SU-DHL-6 (cell line): Measurements from ENCODE around the gene OXT.

Experiments used
- H2AFZ ChIP-seq: fragments of 200-600 bp; sonication (generic); 2 replicates; pipeline ENCODE4 v1.6.1; 2014; ENCODE audit warnings: low read depth, mild to moderate bottlenecking, moderate library complexity, mixed read lengths, antibody characterized with exemption, low read length; ENCODE audit not compliant: severe bottlenecking
- H3F3A ChIP-seq: fragments of 200-600 bp; shearing (Covaris generic); 2 replicates; pipeline ENCODE4 v1.6.0; 2016; ENCODE audit warnings: antibody characterized with exemption, mild to moderate bottlenecking; ENCODE audit not compliant: insufficient read depth
- H3K27ac ChIP-seq: fragments of 200-600 bp; sonication (generic); 2 replicates; pipeline ENCODE4 v1.5.1; 2016; ENCODE audit warnings: low read depth, mild to moderate bottlenecking, low read length, moderate library complexity, mixed read lengths
- H3K27me3 ChIP-seq: fragments of 200-600 bp; sonication (generic), shearing (Covaris generic); 2 replicates; pipeline ENCODE4 v1.6.0; 2014; ENCODE audit warnings: mild to moderate bottlenecking, low read length
- H3K36me3 ChIP-seq: fragments of 200-600 bp; sonication (generic); 2 replicates; pipeline ENCODE4 v1.6.1; 2014; ENCODE audit warnings: mild to moderate bottlenecking, low read length, mixed read lengths
- H3K4me2 ChIP-seq: fragments of 300-600, 200-600 bp; shearing (Covaris generic), sonication (generic); 2 replicates; pipeline ENCODE4 v1.6.0; 2014; ENCODE audit warnings: low read length, low read depth, mild to moderate bottlenecking; ENCODE audit not compliant: poor library complexity, severe bottlenecking
- H3K4me3 ChIP-seq: fragments of 200-600 bp; sonication (generic); 2 replicates; pipeline ENCODE4 v1.5.1; 2014; ENCODE audit warnings: antibody characterized with exemption, low read length, mild to moderate bottlenecking, mixed read lengths; ENCODE audit not compliant: insufficient read depth, poor library complexity, severe bottlenecking
- H3K79me2 ChIP-seq: fragments of 200-600 bp; sonication (generic); 2 replicates; pipeline ENCODE4 v1.6.1; 2014; ENCODE audit warnings: mild to moderate bottlenecking, low read length, moderate library complexity; ENCODE audit not compliant: insufficient read depth
- H3K9ac ChIP-seq: fragments of 200-600 bp; sonication (generic); 2 replicates; pipeline ENCODE4 v1.7.0; 2014; ENCODE audit warnings: mild to moderate bottlenecking, low read length
- H3K9me2 ChIP-seq: fragments of 200-600 bp; sonication (generic); replicated peaks from 2 replicates; pipeline ENCODE4 v1.6.1; 2014; ENCODE audit warnings: low read length; ENCODE audit not compliant: insufficient read depth
- H3K9me3 ChIP-seq: fragments of 200-600 bp; sonication (generic); 2 replicates; pipeline ENCODE4 v1.6.1; 2014; ENCODE audit warnings: low read length, mixed read lengths; ENCODE audit not compliant: insufficient read depth
- H4K20me1 ChIP-seq: fragments of 200-600 bp; sonication (generic); 2 replicates; pipeline ENCODE4 v1.6.1; 2014; ENCODE audit warnings: low read depth, mild to moderate bottlenecking, antibody characterized with exemption, low read length, moderate library complexity, mixed read lengths
- EZH2phosphoT487 ChIP-seq: fragments of 200-600 bp; sonication (generic), shearing (Covaris generic); conservative IDR thresholded peaks from 2 replicates; pipeline ENCODE4 v1.6.1; 2018; ENCODE audit warnings: mild to moderate bottlenecking, antibody characterized with exemption, low read length, moderate library complexity, mixed read lengths
- TF ChIP-seq, protein P1 (sequence below): fragments of 200-600 bp; sonication (generic); IDR thresholded peaks from one replicate; pipeline ENCODE4 v1.5.1; 2017; ENCODE audit warnings: antibody characterized with exemption, mild to moderate bottlenecking, low read length, moderate library complexity; ENCODE audit not compliant: insufficient read depth, poor library complexity, severe bottlenecking

Gene OXT

DNA sequence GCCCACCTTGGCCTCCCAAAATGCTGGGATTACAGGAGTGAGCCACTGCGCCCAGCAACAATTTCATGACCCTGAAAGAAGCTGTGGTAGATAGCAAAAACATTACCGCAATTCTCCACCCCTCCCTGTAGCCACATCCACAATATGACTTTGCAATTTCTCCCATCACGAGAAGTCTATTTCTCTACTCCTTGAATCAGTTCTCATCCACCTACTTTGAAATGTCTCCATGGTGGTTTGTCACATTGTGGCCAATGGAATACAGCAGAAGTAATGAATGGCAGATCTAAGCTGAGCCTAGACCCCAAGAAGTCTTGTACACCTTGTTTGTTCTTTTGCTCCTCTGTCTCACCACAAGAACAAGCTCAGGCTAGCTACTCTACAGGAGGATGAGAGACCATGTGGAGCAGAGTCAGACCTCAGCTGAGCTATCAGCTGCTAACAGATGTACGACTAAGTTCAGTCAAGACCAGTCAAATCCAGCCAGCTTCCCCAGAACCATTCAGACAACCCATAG is 6.3 kb downstream of the OXT start:
- Histone ChIP-seq H3K79me2 (no peaks in the 10 kb centered on the region), H3K9me2 (no peaks in the 10 kb centered on the region), H2AFZ (no peak overlapping the region), H3K9ac (no peak overlapping the region), H4K20me1 (no peaks in the 10 kb centered on the region), H3F3A (no peaks in the 10 kb centered on the region), H3K27ac (no peak overlapping the region), H3K36me3 (no peaks in the 10 kb centered on the region), H3K9me3 (no peaks in the 10 kb centered on the region), H3K4me3 (no peak overlapping the region), H3K4me2 (no peak overlapping the region), H3K27me3 (no peaks in the 10 kb centered on the region)
- TF ChIP-seq, protein P1, sequence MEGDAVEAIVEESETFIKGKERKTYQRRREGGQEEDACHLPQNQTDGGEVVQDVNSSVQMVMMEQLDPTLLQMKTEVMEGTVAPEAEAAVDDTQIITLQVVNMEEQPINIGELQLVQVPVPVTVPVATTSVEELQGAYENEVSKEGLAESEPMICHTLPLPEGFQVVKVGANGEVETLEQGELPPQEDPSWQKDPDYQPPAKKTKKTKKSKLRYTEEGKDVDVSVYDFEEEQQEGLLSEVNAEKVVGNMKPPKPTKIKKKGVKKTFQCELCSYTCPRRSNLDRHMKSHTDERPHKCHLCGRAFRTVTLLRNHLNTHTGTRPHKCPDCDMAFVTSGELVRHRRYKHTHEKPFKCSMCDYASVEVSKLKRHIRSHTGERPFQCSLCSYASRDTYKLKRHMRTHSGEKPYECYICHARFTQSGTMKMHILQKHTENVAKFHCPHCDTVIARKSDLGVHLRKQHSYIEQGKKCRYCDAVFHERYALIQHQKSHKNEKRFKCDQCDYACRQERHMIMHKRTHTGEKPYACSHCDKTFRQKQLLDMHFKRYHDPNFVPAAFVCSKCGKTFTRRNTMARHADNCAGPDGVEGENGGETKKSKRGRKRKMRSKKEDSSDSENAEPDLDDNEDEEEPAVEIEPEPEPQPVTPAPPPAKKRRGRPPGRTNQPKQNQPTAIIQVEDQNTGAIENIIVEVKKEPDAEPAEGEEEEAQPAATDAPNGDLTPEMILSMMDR, result no peak
- TF ChIP-seq EZH2phosphoT487, result no peak

- H3K79me2 ChIP-seq, result no peaks in the 10 kb centered on the region
- no peak overlapping the region for H3K4me3 ChIP-seq
- H3K9me3 ChIP-seq, result no peaks in the 10 kb centered on the region
- H3K27ac ChIP-seq, result no peak overlapping the region
- H4K20me1 ChIP-seq, result no peaks in the 10 kb centered on the region
- no peaks in the 10 kb centered on the region for H3K36me3 ChIP-seq
- no peaks in the 10 kb centered on the region for H3F3A ChIP-seq
- TF ChIP-seq, protein P1, result no peak
- TF ChIP-seq EZH2phosphoT487, result no peak
- H3K9me2 ChIP-seq, result no peaks in the 10 kb centered on the region
- H2AFZ ChIP-seq, result no peak overlapping the region
- H3K27me3 ChIP-seq, result no peaks in the 10 kb centered on the region
- no peak overlapping the region for H3K4me2 ChIP-seq
- H3K9ac ChIP-seq, result no peak overlapping the region
These were observed 9.5 kb downstream of the OXT start for GRCh38 chr20:3080939-3081388.

DNA sequence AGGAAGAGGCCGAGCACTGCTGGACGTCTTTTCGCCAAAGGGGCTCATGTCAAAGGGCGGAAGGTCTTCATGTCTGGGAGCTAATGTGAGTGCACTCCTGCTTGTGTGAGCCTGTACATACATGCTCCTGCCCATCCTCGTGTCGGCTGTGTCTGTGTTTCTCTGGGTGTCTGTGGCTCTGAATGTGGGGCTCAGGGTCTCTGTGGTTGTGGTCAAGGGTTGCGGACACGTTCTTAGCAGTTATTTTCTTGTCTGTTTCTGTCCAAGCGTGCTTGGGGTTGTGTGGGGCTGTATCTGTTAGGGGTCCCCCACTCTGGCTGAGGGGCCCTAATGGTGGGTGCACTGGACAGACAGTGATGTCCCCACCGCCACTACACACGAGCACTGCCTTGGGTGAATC is 10.2 kb downstream of the OXT start:
- H3K79me2 ChIP-seq, result no peaks in the 10 kb centered on the region
- no peaks in the 10 kb centered on the region for H3K27me3 ChIP-seq
- H3K4me2 ChIP-seq, result no peak overlapping the region
- H3K9ac ChIP-seq, result no peak overlapping the region
- no peaks in the 10 kb centered on the region for H3F3A ChIP-seq
- no peak for TF ChIP-seq EZH2phosphoT487
- TF ChIP-seq, protein P1, result no peak
- no peak overlapping the region for H3K27ac ChIP-seq
- H3K36me3 ChIP-seq, result no peaks in the 10 kb centered on the region
- H2AFZ ChIP-seq, result no peak overlapping the region
- H3K4me3 ChIP-seq, result no peak overlapping the region
- no peaks in the 10 kb centered on the region for H4K20me1 ChIP-seq
- no peaks in the 10 kb centered on the region for H3K9me3 ChIP-seq
- no peaks in the 10 kb centered on the region for H3K9me2 ChIP-seq
